Measurements from ENCODE around the gene DNM2. TPM values are rescaled to one million over a fixed set of nuclear protein-coding genes. Genes with fewer than 3 reads are reported as not detected.
A peak's percentile ranks its signal among the peaks of the same experiment; 100 is the strongest.

Gene DNM2
- total and polyA plus RNA-seq, 9 of the 15 experiments (the other 6 are each of a cell fraction or from before 2014, with no cell fraction given): 2.2 to 161 (median 72.6) TPM

DNA sequence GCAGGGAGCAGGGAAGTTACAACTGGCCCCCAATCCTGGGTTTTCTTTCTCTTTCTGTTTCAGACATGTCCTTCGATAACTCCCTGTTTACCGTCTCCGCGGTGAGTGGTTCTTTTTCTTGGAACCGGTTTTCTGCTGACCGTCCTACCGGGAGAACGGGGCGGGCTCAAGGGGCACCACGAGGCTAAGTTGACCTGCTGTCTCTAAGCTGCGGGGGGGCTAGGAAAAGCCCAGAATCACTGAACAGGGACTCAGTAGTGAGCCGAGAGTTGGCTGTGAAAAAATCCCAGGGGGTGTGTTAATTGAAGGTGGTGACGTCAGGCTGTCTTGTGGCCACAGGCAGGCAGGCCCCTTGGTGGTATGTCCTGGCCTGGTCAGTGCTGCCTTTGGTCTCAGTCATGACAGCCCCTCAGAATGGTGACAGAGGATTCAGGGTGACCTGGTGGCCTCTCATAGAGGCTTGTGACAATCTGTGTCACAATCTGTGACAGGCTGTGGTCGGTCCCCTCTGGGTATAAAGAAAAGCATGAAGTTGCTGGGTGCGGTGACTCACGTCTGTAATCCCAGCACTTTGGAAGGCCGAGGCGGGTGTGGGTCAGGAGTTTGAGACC is 145.3 kb downstream of the DNM2 start (continued):
- TF ChIP-seq CTCFL (IDR thresholded peaks at IDR 0.05; ENCODE audit: borderline replicate concordance, insufficient read depth, low read depth, low read length, poor library complexity, severe bottlenecking) (no peak), VEZF1 (CRISPR knock-in tag; IDR thresholded peaks at IDR 0.05) (peak; percentile 88), ZFPM2 (CRISPR knock-in tag; IDR thresholded peaks at IDR 0.05) (no peak), ILF3 (IDR thresholded peaks at IDR 0.05; ENCODE audit: borderline replicate concordance) (no peak), NFIC (IDR thresholded peaks at IDR 0.05) (no peak), NFIX (CRISPR knock-in tag; IDR thresholded peaks at IDR 0.05; ENCODE audit: low read depth) (no peak), TARDBP (IDR thresholded peaks at IDR 0.05) (no peak), NCOA1 (IDR thresholded peaks at IDR 0.05; ENCODE audit: low read depth) (no peak; the same call in 1 of the 2 replicates), PHF21A (IDR thresholded peaks at IDR 0.05; ENCODE audit: borderline replicate concordance, low read depth) (no peak; the same call in 1 of the 2 replicates), ZNF445 (CRISPR knock-in tag; IDR thresholded peaks at IDR 0.05; ENCODE audit: low read depth) (no peak), RBM14 (IDR thresholded peaks at IDR 0.05; ENCODE audit: borderline replicate concordance, insufficient read depth, low read depth, low read length) (no peak), NFE2L1 (tag; IDR thresholded peaks at IDR 0.05; ENCODE audit: borderline replicate concordance, low read depth) (no peak), FOXP1 (CRISPR knock-in tag; IDR thresholded peaks at IDR 0.05) (no peak), ZNF274 (IDR thresholded peaks at IDR 0.05; ENCODE audit: borderline replicate concordance, low read depth, low read length) (no peak), RFX7 (CRISPR knock-in tag; IDR thresholded peaks at IDR 0.05) (no peak), ZNF384 (IDR thresholded peaks at IDR 0.05; ENCODE audit: low read depth, low read length) (0 out of 2 replicates have a peak, but pooled peaks have one; percentile 20)
- TF ChIP-seq, protein P1, sequence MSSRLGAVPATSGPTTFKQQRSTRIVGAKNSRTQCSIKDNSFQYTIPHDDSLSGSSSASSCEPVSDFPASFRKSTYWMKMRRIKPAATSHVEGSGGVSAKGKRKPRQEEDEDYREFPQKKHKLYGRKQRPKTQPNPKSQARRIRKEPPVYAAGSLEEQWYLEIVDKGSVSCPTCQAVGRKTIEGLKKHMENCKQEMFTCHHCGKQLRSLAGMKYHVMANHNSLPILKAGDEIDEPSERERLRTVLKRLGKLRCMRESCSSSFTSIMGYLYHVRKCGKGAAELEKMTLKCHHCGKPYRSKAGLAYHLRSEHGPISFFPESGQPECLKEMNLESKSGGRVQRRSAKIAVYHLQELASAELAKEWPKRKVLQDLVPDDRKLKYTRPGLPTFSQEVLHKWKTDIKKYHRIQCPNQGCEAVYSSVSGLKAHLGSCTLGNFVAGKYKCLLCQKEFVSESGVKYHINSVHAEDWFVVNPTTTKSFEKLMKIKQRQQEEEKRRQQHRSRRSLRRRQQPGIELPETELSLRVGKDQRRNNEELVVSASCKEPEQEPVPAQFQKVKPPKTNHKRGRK (tag; IDR thresholded peaks at IDR 0.05): no peak
- TF ChIP-seq, protein P2, sequence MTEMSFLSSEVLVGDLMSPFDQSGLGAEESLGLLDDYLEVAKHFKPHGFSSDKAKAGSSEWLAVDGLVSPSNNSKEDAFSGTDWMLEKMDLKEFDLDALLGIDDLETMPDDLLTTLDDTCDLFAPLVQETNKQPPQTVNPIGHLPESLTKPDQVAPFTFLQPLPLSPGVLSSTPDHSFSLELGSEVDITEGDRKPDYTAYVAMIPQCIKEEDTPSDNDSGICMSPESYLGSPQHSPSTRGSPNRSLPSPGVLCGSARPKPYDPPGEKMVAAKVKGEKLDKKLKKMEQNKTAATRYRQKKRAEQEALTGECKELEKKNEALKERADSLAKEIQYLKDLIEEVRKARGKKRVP (CRISPR knock-in tag; IDR thresholded peaks at IDR 0.05): no peak
- TF ChIP-seq, protein P3, sequence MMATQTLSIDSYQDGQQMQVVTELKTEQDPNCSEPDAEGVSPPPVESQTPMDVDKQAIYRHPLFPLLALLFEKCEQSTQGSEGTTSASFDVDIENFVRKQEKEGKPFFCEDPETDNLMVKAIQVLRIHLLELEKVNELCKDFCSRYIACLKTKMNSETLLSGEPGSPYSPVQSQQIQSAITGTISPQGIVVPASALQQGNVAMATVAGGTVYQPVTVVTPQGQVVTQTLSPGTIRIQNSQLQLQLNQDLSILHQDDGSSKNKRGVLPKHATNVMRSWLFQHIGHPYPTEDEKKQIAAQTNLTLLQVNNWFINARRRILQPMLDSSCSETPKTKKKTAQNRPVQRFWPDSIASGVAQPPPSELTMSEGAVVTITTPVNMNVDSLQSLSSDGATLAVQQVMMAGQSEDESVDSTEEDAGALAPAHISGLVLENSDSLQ (IDR thresholded peaks at IDR 0.05): peak; percentile 75
- TF ChIP-seq, protein P4, sequence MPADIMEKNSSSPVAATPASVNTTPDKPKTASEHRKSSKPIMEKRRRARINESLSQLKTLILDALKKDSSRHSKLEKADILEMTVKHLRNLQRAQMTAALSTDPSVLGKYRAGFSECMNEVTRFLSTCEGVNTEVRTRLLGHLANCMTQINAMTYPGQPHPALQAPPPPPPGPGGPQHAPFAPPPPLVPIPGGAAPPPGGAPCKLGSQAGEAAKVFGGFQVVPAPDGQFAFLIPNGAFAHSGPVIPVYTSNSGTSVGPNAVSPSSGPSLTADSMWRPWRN (IDR thresholded peaks at IDR 0.05; ENCODE audit: low read depth): 0 out of 2 replicates have a peak, but pooled peaks have one; percentile 12
